ENCODE measurements around the gene MTHFD1.

MTHFD1 gene

DNA sequence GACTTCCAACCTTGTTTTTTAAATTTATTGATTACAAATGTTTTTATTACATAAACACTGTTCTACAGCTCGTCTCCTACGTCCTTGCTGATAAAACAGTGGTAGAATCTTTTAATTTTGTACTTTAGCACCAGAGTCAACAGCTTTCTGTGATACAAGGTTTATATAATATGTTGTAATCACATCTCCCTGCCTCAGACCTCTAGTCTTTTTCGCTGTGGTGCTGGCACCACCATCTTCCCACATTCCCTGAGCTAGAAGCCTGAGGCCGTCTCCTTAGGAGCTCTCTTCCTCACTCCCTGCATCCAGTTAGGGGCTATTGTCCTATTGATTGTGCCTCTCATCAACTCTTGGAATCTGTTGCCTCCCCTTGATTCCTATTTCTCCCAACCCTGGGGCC lies 17.1 kb downstream of the MTHFD1 start:
- peak in 2 of 58 donors; percentile 7 to 9 for DNase-seq

DNA sequence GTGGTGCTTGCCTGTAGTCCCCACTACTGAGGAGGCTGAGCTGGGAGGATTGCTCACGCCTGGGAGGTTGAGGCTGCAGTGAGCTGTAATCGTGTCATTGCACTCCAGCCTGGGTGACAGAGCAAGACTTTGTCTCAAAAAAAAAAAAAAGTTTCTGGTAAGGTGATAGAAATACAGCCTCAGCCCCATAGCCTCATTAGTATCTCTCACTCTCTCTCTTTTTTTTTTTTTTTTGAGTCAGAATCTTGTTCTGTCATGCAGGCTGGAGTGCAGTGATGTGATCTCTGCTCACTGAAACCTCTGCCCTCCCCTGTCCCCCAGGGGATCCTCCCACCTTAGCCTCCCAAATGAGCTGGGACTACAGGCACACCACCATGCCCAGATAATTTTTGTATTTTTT lies 19.2 kb downstream of the MTHFD1 start:
- DNase-seq = no peak

DNA sequence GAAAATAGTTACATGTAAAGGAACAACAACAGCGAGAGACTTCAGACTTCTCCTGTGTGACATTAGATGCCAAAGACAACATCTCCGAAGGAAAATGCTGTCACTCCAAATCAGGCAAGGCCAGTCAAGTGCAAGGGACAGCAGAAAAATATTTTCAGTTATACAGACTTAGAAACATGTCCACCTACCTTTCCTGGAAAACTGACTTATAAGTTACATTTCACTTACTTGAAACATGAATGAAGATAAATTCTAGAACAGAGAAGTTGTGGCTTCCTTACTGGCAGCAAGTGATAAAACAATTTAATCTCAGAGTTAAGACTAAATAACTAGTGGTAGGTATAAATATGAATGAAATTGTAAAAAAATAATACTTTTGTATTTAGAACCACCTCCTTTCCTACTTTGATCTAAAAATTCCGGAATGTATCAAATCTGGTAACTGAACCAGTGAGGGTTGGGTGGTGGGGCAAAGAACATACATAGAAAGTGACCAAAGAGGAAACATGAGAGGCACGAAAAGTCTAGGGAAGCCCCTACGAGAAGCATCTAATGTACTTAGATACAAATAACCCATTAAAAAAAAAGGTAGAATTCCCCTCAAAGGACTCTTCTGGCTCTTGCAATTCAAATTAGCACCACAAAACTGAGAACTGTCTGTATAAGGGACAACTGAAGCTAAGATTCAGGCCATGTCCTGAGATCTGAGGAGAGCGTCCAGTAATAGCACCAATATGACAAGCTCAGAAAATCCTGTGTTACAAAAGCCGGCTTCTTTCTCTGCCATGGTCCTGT lies 21.2 kb downstream of the MTHFD1 start:
- DNase-seq = no peak

DNA sequence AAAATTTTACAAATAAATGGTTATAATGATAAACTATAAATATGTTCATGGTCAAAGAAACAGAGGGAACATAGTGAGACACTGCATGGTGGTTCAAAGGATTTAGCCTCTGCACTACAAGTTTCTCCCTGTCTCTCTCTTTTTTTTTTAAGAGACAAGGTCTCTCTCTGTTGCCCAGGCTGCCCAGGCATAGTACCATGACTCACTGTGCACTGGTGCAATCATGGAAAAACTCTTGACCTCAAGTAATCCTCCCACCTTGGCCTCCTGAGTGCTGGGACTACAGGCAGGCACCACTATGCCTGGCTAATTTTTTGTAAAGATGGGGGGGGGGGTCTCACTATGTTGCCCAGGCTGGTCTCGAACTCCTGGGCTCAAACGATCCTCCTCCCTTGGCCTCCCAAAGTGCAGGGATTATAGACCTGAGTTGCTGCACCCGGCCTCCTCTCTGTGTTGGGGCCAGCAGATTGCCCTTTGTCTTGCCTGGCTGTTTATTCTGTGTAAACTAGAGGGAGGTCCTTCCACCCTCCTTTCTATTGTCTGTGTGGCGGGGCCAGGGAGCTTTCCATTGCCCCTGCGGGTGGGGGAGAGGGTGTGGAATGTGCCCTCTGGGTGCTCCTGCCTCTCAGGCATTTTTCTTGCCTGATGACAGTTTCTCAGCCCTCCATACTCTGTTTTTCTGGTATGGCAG lies 22.1 kb downstream of the MTHFD1 start:
- DNase-seq = no peak

DNA sequence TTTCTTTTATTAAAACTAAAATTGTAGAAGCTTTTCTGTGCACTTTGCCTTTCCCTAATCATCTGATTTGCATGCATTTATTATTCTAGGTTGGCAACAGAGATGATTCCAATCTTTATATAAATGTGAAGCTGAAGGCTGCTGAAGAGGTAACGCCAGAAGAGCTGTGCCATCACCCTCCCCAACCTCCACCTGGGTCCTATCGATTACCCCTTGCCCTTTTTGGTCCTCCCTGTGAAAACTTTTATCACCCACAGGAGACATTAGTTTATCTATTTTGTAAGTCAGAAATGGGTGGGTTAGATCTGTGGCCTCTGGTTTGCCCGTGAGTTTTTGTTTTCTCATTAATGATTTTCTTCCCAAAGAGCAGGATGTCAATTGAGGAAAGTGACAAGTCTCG lies 22.8 kb downstream of the MTHFD1 start:
- no peak for DNase-seq

DNA sequence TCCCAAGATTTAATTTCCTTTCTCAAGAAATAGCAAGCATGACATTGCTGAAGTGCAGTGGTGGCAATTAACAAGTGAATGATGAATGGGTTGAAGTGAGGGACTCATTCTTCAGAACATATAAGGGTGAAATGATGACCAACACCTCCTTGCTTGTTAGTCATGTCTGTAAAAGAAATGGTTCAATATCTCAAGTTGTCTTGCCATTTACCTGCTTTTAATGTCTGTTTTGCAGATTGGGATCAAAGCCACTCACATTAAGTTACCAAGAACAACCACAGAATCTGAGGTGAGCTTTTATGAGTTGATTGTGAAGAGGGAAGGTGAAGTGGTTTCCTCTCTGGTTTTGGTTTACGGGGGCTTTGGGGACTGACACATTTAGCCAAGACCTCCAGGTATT lies 24.1 kb downstream of the MTHFD1 start:
- DNase-seq = no peak

DNA sequence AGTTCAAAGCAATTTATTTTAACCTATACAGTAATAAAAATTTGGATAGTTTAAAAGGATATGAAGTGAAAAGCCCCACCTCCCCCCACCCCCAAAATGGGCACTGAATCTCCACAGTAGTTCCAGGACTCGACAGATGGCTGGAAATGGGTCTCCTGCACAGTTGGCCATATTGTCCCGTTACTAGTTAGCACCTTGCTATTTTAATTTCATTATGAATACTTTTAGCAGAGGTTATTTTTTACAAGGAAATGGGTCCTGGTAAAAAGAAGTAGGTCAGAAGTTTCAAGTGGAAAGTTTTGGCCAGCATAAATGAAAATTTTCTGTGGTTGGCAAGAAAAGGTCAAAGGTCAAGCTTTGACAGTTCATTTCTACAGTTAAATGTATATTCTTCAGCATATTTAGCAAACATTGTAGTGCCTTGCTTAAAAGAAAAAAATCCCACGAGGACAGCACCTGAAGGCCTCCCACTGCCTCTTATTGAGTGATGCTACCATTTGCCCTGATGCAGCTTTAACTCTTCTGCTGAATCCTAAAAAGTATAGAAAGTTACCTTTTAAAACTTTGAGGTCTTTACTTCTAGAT lies 28.3 kb downstream of the MTHFD1 start:
- no peak for DNase-seq

DNA sequence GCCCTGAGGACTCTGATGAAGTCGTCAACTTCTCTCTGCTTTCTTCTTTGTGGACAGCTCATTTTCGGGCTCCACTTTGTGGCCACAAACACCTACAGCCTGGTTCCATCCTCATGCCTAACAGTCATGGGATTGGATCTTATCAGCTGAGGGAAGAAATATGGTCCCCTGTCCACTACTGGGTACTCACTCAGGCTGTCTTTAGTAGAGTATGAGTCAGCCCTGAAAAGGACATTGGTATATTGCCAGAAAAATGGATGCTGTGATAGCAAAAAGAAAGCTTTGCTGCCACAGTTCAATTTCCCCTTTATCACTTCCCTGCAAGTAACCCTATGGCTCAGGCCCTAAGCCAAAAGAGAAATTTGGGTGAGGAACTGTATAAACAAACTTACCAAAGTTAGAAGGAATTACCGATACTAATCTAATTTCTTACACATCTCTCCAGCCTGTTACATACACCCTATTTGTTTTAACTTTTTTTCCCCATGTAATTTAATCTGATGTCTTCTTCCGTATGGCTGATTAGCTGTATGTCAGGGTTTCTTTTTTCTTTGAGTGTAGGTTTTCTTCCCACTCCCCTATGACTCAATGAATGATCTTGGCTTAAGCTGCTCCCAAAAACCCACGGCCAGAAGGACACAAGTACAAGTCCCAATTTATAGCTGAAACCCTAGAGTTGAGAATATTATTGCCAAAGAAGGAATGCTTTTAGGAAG lies 29.1 kb downstream of the MTHFD1 start:
- peak in 1 of 58 donors; percentile 18 for DNase-seq

DNA sequence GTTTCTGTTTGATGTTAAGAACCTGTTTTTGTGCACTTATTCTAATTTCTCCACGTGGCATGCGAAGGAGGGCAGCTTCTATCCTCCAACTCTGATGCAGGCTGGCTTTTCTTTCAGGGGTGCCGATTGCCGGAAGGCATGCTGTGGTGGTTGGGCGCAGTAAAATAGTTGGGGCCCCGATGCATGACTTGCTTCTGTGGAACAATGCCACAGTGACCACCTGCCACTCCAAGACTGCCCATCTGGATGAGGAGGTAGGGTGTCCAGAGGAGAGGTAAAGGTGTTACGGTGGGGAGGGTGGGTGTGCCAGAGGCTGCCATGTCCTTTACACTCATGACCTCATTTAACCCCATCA lies 29.6 kb downstream of the MTHFD1 start:
- DNase-seq = peak in 1 of 58 donors; percentile 17

DNA sequence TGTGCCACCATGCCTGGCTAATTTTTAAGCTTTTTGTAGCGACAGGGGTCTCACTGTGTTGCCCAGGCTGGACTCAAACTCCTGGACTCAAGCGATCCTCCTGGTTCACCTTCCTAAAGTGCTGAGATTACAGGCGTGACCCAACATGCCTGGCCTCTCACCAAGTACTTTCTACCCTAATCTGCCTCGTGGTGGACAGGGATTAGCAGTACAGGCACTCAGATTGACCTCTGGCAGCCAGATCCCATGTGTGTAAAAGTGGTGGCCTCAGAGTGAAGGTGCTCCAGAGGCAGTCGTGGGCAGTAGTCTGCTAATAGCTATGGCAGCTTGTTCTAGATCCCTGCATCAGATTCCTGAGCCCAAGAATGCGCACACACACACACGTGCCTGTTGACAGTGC lies 30.9 kb downstream of the MTHFD1 start:
- no peak for DNase-seq

DNA sequence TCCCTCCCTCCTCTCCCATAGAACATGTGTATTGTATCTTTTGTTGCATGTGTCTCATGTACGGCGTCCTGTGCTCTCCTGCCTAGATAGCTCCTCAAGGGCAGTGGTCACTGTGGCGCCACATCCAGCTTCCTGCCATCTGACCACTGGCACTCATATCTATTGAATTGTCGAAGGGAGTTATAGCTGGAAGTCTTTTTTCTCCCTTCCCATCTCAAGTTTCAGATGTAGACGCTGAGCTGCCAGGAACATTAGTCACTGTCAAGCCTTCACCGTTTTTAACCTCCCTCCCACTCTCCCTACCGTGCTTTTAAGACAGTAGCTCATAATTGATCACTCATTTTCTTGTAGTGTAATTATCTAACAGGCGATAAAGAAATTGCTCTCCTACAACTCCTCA lies 33.0 kb downstream of the MTHFD1 start:
- peak in 6 of 58 donors; percentile 6 to 49 (median 27) for DNase-seq

DNA sequence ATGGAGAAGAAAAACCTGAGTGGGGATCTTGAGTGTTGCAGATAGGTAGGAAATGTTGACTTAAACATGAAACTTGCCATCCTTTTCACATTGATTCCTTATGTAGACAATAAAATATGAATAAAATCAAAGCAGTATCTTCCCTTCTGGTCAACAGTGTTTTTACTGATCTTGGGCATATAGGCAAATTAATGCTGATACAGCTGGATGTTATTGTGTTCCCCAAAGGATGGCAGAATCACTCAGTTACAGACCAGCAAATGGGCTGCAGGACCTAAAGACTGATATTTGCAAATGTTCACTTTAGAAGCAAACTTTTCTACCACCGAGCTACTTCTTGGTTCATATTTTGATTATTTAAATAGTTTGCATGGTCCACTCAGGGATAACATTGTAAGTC lies 33.9 kb downstream of the MTHFD1 start:
- no peak for DNase-seq

DNA sequence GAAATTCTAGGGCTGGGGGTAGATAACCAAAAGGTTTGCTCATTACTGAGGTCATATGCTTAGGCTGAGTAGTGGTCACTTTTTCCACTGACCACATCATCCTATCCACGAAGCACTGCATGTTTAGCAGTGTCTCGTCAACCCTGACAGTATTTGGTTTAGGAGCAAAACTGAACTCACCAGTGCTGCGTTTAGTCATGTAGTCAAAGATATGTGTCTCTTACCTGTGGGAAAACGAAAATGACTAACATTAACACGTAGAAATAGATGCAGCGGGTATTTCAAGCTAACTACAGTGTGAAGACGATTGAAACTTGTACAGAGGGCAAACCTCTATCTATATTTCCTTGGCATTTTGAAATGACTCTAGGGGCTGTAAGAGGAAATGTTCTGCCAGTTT lies 34.6 kb downstream of the MTHFD1 start:
- DNase-seq = no peak

DNA sequence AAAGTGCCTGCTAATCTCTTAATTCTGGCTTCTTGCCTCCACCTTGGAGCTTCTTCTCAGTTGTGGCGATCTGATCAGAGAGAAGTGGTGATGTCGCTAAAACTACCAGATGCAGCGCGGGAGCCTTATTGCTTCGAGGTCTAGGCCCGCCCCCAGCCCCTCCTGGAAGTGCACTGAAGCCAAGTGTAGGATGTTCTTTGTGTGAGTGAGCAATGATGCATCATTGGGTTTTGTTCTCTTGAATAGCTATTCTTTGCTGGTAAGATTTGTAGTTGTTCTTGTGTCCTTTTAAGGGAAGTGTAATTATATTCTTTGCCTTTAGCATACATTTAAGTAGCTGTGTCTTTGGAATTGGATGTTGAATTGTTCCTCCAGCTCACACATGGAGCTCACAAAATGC lies 35.8 kb downstream of the MTHFD1 start:
- peak in 28 of 58 donors; percentile 6 to 79 (median 35) for DNase-seq

DNA sequence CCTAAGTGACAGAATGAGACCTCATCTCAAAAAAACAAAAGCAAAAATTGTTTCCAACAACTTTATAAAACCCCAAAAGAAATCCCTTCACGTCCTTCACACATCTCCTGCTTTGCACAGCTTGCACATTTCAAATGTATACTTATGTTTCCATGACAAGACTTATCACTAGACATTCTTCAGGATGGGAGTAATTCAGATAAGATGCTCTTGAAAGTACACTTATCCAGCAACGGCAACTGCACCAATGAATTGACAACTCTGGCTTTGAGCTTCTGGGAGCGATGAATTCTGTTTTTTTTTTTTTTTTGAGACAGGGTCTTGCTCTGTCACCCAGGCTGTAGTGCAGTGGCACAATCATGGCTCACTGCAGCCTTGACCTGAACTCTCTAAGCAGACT lies 46.4 kb downstream of the MTHFD1 start:
- no peak for DNase-seq

DNA sequence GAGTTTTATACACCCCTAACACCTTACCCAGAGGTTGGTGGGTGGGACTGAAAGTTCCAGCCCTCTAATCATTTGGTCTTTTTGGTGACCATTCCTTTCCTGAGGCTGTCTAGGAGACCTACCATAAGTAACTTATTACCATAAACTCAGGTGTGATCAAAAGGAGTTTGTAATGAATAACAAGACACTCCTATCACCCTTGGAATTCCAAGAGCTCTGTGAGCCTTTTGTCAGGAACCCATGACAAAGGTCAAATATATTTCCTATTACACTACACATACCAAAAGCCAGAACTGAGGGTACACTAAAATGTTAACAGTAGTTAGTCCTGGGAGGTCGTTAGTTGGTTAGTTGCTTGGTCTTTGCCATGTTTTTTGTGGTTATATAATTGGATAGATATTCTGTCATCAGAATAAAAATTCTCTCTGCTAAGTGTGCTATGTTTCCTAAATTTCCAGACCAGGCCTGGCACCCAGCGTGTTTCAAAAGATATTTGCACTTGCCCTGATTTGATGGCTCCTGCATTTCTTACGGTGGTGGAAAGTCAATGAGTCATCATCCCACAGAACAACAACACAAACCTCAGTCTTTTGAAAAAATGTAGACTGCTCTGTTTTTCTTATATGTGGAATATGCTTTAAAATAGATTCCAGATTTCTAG lies 50.2 kb downstream of the MTHFD1 start:
- DNase-seq = peak in 3 of 58 donors; percentile 1 to 17 (median 8)

DNA sequence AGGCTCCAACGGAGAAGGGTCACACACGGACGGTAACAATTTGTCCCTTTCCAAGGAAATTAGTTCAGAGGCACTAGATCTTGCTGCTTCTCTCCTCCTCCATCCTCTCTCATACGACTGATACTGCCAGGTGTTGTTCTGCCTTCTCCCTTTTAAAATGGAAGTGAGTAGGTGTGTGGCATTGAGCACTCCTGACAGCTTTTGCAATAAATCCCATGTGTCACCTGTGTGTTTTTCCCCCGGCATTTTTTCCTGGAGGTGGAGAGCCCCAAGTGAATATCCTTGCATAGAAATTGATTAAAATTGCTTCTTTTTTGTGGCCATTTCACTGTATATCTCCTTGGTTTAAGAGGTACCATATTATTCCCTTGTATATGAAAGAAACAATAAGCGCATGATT lies 51.0 kb downstream of the MTHFD1 start:
- peak in 3 of 58 donors; percentile 10 to 31 (median 10) for DNase-seq

DNA sequence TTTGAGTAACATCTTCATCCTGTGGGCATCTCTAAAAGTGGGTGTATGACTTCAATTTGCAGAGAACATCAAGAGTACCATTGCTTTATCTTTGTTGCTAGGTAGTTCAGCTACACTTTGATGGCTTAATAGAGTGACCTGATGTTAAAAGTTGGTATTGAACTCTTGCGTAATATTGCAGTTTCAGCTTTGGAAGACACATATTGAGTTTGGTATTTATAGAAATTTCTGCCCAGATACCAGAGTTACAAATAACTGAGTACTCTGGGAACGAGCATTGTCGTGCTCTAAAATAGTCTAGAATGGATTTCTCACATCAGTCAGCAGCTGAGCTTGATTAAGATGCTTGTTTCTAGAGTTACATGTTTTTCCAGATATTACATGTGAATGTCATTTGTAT lies 52.3 kb downstream of the MTHFD1 start:
- no peak for DNase-seq

DNA sequence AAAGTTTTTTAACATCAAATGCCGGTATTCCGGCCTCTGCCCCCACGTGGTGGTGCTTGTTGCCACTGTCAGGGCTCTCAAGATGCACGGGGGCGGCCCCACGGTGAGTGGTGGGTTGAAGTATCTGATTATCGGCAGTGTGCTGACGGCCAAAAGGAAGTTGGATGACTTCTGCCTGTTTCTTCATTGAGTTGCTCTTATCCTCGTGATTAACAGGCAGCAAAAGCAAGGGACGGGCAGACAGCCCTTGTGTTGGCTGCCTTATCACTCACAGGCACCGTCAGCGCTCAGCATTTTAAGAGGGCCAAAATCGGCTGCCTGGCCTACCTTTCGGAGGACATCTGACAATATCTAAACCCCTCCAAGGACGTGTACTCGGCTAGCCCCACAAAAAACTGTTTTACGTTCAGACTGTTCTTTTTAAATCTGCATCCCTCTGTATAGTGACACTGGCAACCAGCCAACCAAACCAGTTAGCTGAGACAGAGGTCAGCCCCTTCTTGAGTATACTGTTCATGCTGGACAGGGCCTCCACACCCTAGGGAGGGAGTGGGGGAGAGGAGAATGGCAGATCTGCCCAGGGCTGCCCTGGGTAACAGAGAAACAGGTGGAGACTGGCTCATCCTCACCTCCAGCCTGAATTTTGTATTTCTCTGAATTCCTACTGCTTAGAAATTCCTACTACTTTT lies 54.3 kb downstream of the MTHFD1 start:
- peak in 1 of 58 donors; percentile 6 for DNase-seq

DNA sequence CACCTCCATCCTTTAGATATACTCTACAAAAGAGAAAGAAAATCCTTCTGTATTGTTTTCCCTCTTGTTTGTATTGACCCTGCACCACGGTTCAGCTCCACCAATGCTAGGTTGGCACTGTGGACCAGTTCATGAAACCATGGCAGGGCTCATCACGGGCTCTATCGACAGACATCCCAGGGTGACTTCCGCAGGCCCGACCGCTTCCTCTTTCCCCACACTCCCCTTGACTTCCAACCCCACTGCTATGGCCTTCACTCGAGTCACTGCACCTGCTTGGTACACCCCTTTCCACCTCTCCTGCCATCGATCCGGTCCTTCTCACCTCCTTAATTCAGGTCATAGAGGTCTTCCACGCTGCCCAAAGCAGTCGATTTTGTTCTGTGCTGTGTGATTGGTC lies 56.0 kb downstream of the MTHFD1 start:
- DNase-seq = no peak

Data from anterior cingulate cortex (tissue), 58 donors.